ENCODE data around the gene EDEM3.

DNA sequence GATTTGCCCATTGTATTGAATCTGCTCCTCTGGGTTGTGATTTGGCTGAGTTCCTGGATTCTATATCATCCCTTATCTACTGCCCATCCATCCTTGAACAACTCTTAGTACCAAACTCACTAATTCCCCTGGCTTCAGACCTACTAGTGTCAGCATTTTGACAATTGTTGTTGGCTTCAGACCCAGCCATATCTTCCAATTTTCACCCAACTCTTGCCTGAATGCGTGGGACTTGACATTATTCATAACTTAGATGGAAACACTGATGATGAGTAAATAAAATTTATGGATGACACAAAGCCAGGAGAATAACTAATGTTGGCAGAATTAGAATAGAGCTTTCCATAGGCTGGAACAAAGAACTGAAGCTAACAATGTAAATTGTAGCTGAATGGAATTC lies 27.3 kb upstream of the EDEM3 start:
- TF ChIP-seq POLR2A (IDR thresholded peaks at IDR 0.05) (no peak), POLR2AphosphoS5 (IDR thresholded peaks at IDR 0.05) (no peak)
- TF ChIP-seq, protein P1, sequence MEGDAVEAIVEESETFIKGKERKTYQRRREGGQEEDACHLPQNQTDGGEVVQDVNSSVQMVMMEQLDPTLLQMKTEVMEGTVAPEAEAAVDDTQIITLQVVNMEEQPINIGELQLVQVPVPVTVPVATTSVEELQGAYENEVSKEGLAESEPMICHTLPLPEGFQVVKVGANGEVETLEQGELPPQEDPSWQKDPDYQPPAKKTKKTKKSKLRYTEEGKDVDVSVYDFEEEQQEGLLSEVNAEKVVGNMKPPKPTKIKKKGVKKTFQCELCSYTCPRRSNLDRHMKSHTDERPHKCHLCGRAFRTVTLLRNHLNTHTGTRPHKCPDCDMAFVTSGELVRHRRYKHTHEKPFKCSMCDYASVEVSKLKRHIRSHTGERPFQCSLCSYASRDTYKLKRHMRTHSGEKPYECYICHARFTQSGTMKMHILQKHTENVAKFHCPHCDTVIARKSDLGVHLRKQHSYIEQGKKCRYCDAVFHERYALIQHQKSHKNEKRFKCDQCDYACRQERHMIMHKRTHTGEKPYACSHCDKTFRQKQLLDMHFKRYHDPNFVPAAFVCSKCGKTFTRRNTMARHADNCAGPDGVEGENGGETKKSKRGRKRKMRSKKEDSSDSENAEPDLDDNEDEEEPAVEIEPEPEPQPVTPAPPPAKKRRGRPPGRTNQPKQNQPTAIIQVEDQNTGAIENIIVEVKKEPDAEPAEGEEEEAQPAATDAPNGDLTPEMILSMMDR (IDR thresholded peaks at IDR 0.05): no peak

Data from breast epithelium (tissue), 3 donors.